HG03469 (cell line): ENCODE results near the gene NUP58.

Experiments
- ATAC-seq: cut with Tn5 transposase; IDR thresholded peaks from one replicate; pipeline ENCODE4 v1.9.1; 2021; ENCODE audit warnings: mild to moderate bottlenecking, moderate library complexity, moderate number of reproducible peaks; ENCODE audit not compliant: unreplicated experiment

Gene NUP58

DNA sequence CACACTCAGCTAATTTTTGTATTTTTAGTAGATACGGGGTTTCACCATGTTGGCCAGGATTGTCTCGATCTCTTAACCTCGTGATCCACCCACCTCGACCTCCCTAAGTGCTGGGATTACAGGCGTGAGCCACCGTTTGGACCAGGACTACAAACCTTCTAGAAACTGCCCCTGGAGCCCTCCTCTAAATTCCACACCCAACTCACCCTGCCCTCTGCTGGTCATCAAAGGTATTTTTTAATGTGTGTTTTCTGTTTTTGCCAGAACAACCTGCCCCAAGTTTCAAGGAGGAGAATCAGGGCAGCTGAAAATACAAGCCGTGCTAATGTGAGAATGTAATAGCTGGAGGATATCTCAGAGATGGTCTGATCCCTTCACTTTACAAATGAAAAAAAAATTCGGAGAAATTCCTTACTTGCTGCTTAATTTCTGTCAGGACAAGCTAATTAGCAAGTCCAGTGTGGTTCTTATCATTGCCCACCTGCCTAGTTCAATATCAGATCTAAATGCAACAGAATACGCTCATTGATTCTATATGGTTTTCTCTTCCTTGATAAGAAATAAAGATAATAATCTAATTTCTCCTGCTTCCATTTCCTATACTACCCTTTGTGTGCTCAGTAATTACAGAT, 74.4 kb downstream of the NUP58 start:
- no peak for ATAC-seq

GRCh38 chr13:25377244-25377962, 76.0 kb downstream of the NUP58 start:
- no peak for ATAC-seq

DNA sequence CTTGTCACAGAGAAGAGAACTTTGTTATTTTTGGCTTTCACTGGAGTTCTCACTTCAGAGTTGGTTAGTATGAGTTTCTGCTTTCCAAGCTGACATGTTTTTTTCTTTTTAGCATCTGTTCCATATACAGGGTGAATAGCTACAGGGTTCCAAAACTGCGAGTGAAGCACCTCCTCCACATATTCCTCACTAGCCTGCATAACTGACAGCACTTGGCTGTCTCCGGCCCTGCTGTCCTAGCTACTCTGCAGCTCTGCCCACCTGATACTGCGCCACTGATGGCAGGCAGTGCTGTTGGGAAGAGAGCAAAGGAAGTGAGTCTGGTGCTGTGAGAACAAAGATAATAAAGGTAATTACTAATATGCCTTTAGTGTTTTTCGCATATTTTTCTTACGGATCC, 77.1 kb downstream of the NUP58 start:
- ATAC-seq: no peak

GRCh38 chr13:25379011-25379410, 77.6 kb downstream of the NUP58 start:
- no peak for ATAC-seq

- no peak for ATAC-seq
Observed at GRCh38 chr13:25380082-25380481, 78.7 kb downstream of the NUP58 start.

- no peak for ATAC-seq
Observed at GRCh38 chr13:25380741-25381324, 79.4 kb downstream of the NUP58 start.

- no peak for ATAC-seq
Observed at GRCh38 chr13:25384758-25385410, 83.5 kb downstream of the NUP58 start.

DNA sequence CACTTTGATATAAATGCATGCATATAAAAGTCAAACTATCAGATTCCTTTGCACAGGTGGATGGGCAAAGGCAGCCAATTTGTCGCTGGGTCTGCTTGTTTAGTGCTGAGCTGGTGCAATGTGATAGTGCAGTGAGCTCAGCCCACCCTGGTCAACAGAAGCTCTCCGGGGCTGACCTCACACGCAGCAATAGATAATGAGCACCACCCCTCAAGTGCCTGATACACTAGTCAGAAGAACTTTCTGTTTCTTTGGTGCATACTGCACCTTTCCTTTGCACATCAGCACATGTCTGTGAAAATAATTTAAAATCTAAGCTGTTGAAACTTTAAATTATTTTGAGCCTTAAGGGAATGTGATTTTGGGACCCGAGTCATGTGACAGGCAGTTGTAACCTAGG, 90.5 kb downstream of the NUP58 start:
- ATAC-seq: no peak
